Caco-2 (cell line): ENCODE measurements around the gene ARHGAP42. TPM values are rescaled to one million over a fixed set of nuclear protein-coding genes. Genes with fewer than 3 reads are reported as not detected.

Experiments
- BruUV-seq: library from RNA; stranded (reverse); fragments of 400-500 nt; replicated peaks from 2 replicates; lab custom pipeline; 2021; lab: Mats Ljungman, UMichigan
- CTCF ChIA-PET: fragments of 300-600 bp; sonication (Branson Sonifier 250); formaldehyde crosslinking; loops from one replicate; lab custom pipeline; 2022; ENCODE audit warnings: antibody characterized with exemption; lab: Charles Lee
- POLR2A ChIA-PET: fragments of 300-600 bp; sonication (Branson Sonifier 250); formaldehyde crosslinking; loops from one replicate; lab custom pipeline; 2022; ENCODE audit warnings: antibody characterized with exemption; lab: Charles Lee
- DNase-seq, 2 experiments: peaks; one replicate each; pipeline versions ENCODE4 v3.0.0 to v3.0.0-alpha.2; 2020 to 2022
- H3K27me3 ChIP-seq: replicated peaks from 2 replicates; pipeline ENCODE4 v1.6.0; 2011; ENCODE audit warnings: low read length; ENCODE audit not compliant: control insufficient read depth, insufficient read depth
- H3K36me3 ChIP-seq: 2 replicates; pipeline ENCODE4 v1.5.1; 2011; ENCODE audit warnings: low read length; ENCODE audit not compliant: control insufficient read depth, insufficient read depth
- H3K4me1 ChIP-seq: fragments of 250-450 bp; sonication (Bioruptor Pico); 2 replicates; pipeline ENCODE4 v1.5.1; 2020; ENCODE audit warnings: mild to moderate bottlenecking
- H3K4me3 ChIP-seq: 2 replicates; pipeline ENCODE4 v1.5.1; 2011; ENCODE audit warnings: low read depth, mild to moderate bottlenecking, control low read depth, low read length
- H3K9me3 ChIP-seq: fragments of 250-450 bp; sonication (Bioruptor Pico); 2 replicates; pipeline ENCODE4 v1.5.1; 2020; ENCODE audit warnings: mild to moderate bottlenecking, moderate library complexity
- H3K27ac Mint-ChIP-seq: one replicate; pipeline ENCODE4 v1.8.0; 2022; ENCODE audit warnings: mixed read lengths; ENCODE audit not compliant: unreplicated experiment
- H3K27me3 Mint-ChIP-seq: one replicate; pipeline ENCODE4 v1.8.0; 2022; ENCODE audit warnings: mixed read lengths; ENCODE audit not compliant: insufficient read depth, unreplicated experiment
- H3K36me3 Mint-ChIP-seq: one replicate; pipeline ENCODE4 v1.8.0; 2022; ENCODE audit warnings: mild to moderate bottlenecking, mixed read lengths; ENCODE audit not compliant: insufficient read depth, unreplicated experiment
- H3K4me1 Mint-ChIP-seq: one replicate; pipeline ENCODE4 v1.8.0; 2022; ENCODE audit warnings: low read depth, mixed read lengths; ENCODE audit not compliant: unreplicated experiment
- H3K4me3 Mint-ChIP-seq: one replicate; pipeline ENCODE4 v1.8.0; 2022; ENCODE audit warnings: mild to moderate bottlenecking, moderate library complexity, mixed read lengths; ENCODE audit not compliant: unreplicated experiment
- H3K9me3 Mint-ChIP-seq: one replicate; pipeline ENCODE4 v1.8.0; 2022; ENCODE audit warnings: mixed read lengths; ENCODE audit not compliant: unreplicated experiment
- CTCF ChIP-seq, 2 experiments: fragments of 200-600 bp in 1 of 2; IDR thresholded peaks; 1 replicate in 1 of 2; 2 replicates in 1 of 2; pipeline versions ENCODE4 v1.5.1 to v1.8.0; 2011 to 2022; ENCODE audit warnings: antibody characterized with exemption in 1 of 2, control low read depth in 1 of 2, inconsistent platforms in 1 of 2, low read depth in 1 of 2, low read length in 1 of 2, mild to moderate bottlenecking in 1 of 2, moderate library complexity in 1 of 2; ENCODE audit not compliant: insufficient read depth in 1 of 2, severe bottlenecking in 1 of 2, unreplicated experiment in 1 of 2
- intact Hi-C: fragments of 100-400 bp; cut with micrococcal nuclease; formaldehyde crosslinking; loops from one replicate; pipeline ENCODE4 v1.10.0; 2022; ENCODE audit not compliant: unreplicated experiment
- total RNA-seq: library from RNA; stranded (reverse); gene quantifications from 2 replicates; pipeline ENCODE4 v1.2.3, GENCODE V29; 2022

ARHGAP42 gene
- total RNA-seq, 1 experiment from 2014 or later, result 8.4 TPM

GRCh38 chr11:100820621-100821020 is 133.5 kb downstream of the ARHGAP42 start:
- no peak overlapping the region for H3K27ac Mint-ChIP-seq
- BruUV-seq, result no TSS peak

GRCh38 chr11:100821198-100821597 is 134.1 kb downstream of the ARHGAP42 start:
- H3K36me3 Mint-ChIP-seq, result no peaks in the 10 kb centered on the region
- intact Hi-C loops, result loop anchor here (1.0 kb wide), 1 partner anchor 8 kb away; no protein-coding TSS in a partner anchor
- no peaks in the 10 kb centered on the region for H3K27me3 Mint-ChIP-seq
- H3K9me3 Mint-ChIP-seq, result no peaks in the 10 kb centered on the region
- Histone ChIP-seq H3K27me3 (no peaks in the 10 kb centered on the region), H3K36me3 (no peaks in the 10 kb centered on the region), H3K4me3 (no peak overlapping the region), H3K9me3 (no peaks in the 10 kb centered on the region), H3K4me1 (no peaks in the 10 kb centered on the region)
- no peak for DNase-seq
- H3K27ac Mint-ChIP-seq, result no peak overlapping the region
- no peaks in the 10 kb centered on the region for H3K4me1 Mint-ChIP-seq
- CTCF ChIA-PET, result no interaction called here
- no peak for TF ChIP-seq CTCF (IDR thresholded peaks at IDR 0.05; ENCODE audit: insufficient read depth in 1 of 2, low read depth in 1 of 2, low read length in 1 of 2, severe bottlenecking in 1 of 2, unreplicated experiment in 1 of 2)
- POLR2A ChIA-PET, result no interaction called here
- H3K4me3 Mint-ChIP-seq, result no peak overlapping the region
- no TSS peak for BruUV-seq

More at GRCh38 chr11:100820621-100821020, 133.5 kb downstream of the ARHGAP42 start:
- no peaks in the 10 kb centered on the region for H3K9me3 Mint-ChIP-seq
- no peak for DNase-seq
- H3K36me3 Mint-ChIP-seq, result no peaks in the 10 kb centered on the region
- no peaks in the 10 kb centered on the region for H3K27me3 ChIP-seq
- TF ChIP-seq CTCF (IDR thresholded peaks at IDR 0.05; ENCODE audit: insufficient read depth in 1 of 2, low read depth in 1 of 2, low read length in 1 of 2, severe bottlenecking in 1 of 2, unreplicated experiment in 1 of 2), result no peak
- H3K9me3 ChIP-seq, result no peaks in the 10 kb centered on the region
- POLR2A ChIA-PET, result no interaction called here
- H3K27me3 Mint-ChIP-seq, result no peaks in the 10 kb centered on the region
- no peak overlapping the region for H3K4me3 Mint-ChIP-seq
- no peaks in the 10 kb centered on the region for H3K36me3 ChIP-seq
- no peaks in the 10 kb centered on the region for H3K4me1 ChIP-seq
- H3K4me3 ChIP-seq, result no peak overlapping the region
- H3K4me1 Mint-ChIP-seq, result no peaks in the 10 kb centered on the region
- intact Hi-C loops, result loop anchor here (1.0 kb wide), 1 partner anchor 7 kb away; no protein-coding TSS in a partner anchor
- CTCF ChIA-PET, result no interaction called here

GRCh38 chr11:100823360-100823759 is 136.3 kb downstream of the ARHGAP42 start:
- no peak for TF ChIP-seq CTCF (IDR thresholded peaks at IDR 0.05; ENCODE audit: insufficient read depth in 1 of 2, low read depth in 1 of 2, low read length in 1 of 2, severe bottlenecking in 1 of 2, unreplicated experiment in 1 of 2)
- Histone ChIP-seq H3K4me1 (peaks cover 9% of the 10 kb centered on the region), H3K36me3 (no peaks in the 10 kb centered on the region), H3K4me3 (no peak overlapping the region), H3K27me3 (no peaks in the 10 kb centered on the region), H3K9me3 (no peaks in the 10 kb centered on the region)
- POLR2A ChIA-PET, result no interaction called here
- no TSS peak for BruUV-seq
- H3K4me1 Mint-ChIP-seq, result peaks cover 9% of the 10 kb centered on the region
- DNase-seq, result no peak
- H3K36me3 Mint-ChIP-seq, result no peaks in the 10 kb centered on the region
- H3K9me3 Mint-ChIP-seq, result no peaks in the 10 kb centered on the region
- H3K4me3 Mint-ChIP-seq, result no peak overlapping the region
- no peaks in the 10 kb centered on the region for H3K27me3 Mint-ChIP-seq
- CTCF ChIA-PET, result no interaction called here
- intact Hi-C loops, result no loop called here
- H3K27ac Mint-ChIP-seq, result no peak overlapping the region
